Common myeloid progenitor, CD34-positive (primary cell): ENCODE results near the gene GRIK4.

ENCODE experiments used
- CTCF ChIA-PET: fragments of 350-600 bp; sonication (Branson Sonifier 250); formaldehyde crosslinking; loops from one replicate; lab custom pipeline; 2021; ENCODE audit warnings: antibody characterized with exemption; lab: Charles Lee
- POLR2A ChIA-PET: fragments of 350-600 bp; sonication (Branson Sonifier 250); formaldehyde crosslinking; loops from one replicate; lab custom pipeline; 2021; ENCODE audit warnings: antibody characterized with exemption; lab: Charles Lee
- DNase-seq, 3 donors: peaks; one replicate each; pipeline versions ENCODE4 v3.0.0 to v3.0.0-alpha.2; 2013
- H3K27ac ChIP-seq, 2 experiments: 1 replicate in 1 of 2; 2 replicates in 1 of 2; pipeline ENCODE4 v1.7.0; 2013; ENCODE audit warnings: inconsistent platforms in 2 of 2, low read length in 2 of 2, mild to moderate bottlenecking in 2 of 2, low read depth in 1 of 2, moderate library complexity in 1 of 2; ENCODE audit not compliant: severe bottlenecking in 2 of 2, insufficient read depth in 1 of 2, poor library complexity in 1 of 2
- H3K27me3 ChIP-seq, 5 experiments: replicated peaks in 2 of 5; 1 replicate in 3 of 5; 2 replicates in 2 of 5; pipeline versions ENCODE4 v1.6.1 to v1.7.0; 2013; ENCODE audit warnings: low read length in 4 of 5, mild to moderate bottlenecking in 2 of 5, moderate library complexity in 2 of 5, inconsistent platforms in 1 of 5; ENCODE audit not compliant: insufficient read depth in 5 of 5, control insufficient read depth in 4 of 5
- H3K36me3 ChIP-seq, 4 experiments: 1 replicate in 2 of 4; 2 replicates in 2 of 4; pipeline versions ENCODE4 v1.6.1 to v1.7.0; 2013; ENCODE audit warnings: low read length in 3 of 4, control low read depth in 1 of 4, mild to moderate bottlenecking in 1 of 4; ENCODE audit not compliant: control insufficient read depth in 4 of 4, insufficient read depth in 4 of 4
- H3K4me1 ChIP-seq, 4 experiments: 1 replicate in 3 of 4; 2 replicates in 1 of 4; pipeline versions ENCODE4 v1.6.1 to v1.7.1; 2013; ENCODE audit warnings: low read length in 3 of 4, mild to moderate bottlenecking in 3 of 4, control low read depth in 1 of 4, inconsistent platforms in 1 of 4, moderate library complexity in 1 of 4; ENCODE audit not compliant: control insufficient read depth in 4 of 4, insufficient read depth in 4 of 4; ENCODE audit errors: control extremely low read depth in 1 of 4
- H3K4me3 ChIP-seq, 7 experiments: 1 replicate in 4 of 7; 2 replicates in 3 of 7; pipeline versions ENCODE4 v1.5.1 to v1.7.0; 2013; ENCODE audit warnings: mild to moderate bottlenecking in 7 of 7, low read length in 6 of 7, moderate library complexity in 6 of 7, inconsistent platforms in 2 of 7, low read depth in 2 of 7, control low read depth in 1 of 7; ENCODE audit not compliant: insufficient read depth in 4 of 7, control insufficient read depth in 1 of 7; ENCODE audit errors: extremely low read depth in 1 of 7
- H3K9me3 ChIP-seq, 5 experiments: 1 replicate in 4 of 5; 2 replicates in 1 of 5; pipeline versions ENCODE4 v1.6.1 to v1.7.1; 2013; ENCODE audit warnings: low read length in 4 of 5, mild to moderate bottlenecking in 2 of 5, inconsistent platforms in 1 of 5, low read depth in 1 of 5, moderate library complexity in 1 of 5; ENCODE audit not compliant: control insufficient read depth in 4 of 5, insufficient read depth in 2 of 5; ENCODE audit errors: control extremely low read depth in 1 of 5
- WGBS: methylation state at CpG from one replicate; pipeline ENCODE4 v1.1.5; 2013; ENCODE audit not compliant: insufficient coverage; 5-methylcytosine and 5-hydroxymethylcytosine counted together

GRIK4 gene

GRCh38 chr11:120519474-120519873 is 7.9 kb downstream of the GRIK4 start:
- Histone ChIP-seq H3K27me3 (peaks cover 2 to 53% (median 31%) of the 10 kb centered on the region in 5 experiments), H3K9me3 (no peaks in the 10 kb centered on the region), H3K4me3 (no peak overlapping the region), H3K36me3 (no peaks in the 10 kb centered on the region), H3K27ac (no peak overlapping the region), H3K4me1 (no peaks in the 10 kb centered on the region)
- CTCF ChIA-PET: interaction anchor here (1.0 to 1.2 kb wide), 2 partner anchors 49 to 167 kb away, joined by 3 to 5 read pairs; no protein-coding TSS in a partner anchor
- 100% methylated on average over 1 of the region's 3 CpGs for WGBS
- POLR2A ChIA-PET: no interaction called here
- no peak for DNase-seq

- Histone ChIP-seq H3K27ac (no peak overlapping the region), H3K36me3 (no peaks in the 10 kb centered on the region), H3K9me3 (no peaks in the 10 kb centered on the region), H3K4me1 (no peaks in the 10 kb centered on the region), H3K27me3 (peaks cover under 1 to 49% (median 29%) of the 10 kb centered on the region in 5 experiments), H3K4me3 (no peak overlapping the region)
- no peak for DNase-seq
- ChIA-PET POLR2A (no interaction called here), CTCF (interaction anchor here (1.0 to 1.4 kb wide), 2 partner anchors 16 to 166 kb away, joined by 3 to 5 read pairs; no protein-coding TSS in a partner anchor)
- WGBS: 95% methylated on average over 11 of the region's 16 CpGs
These were observed 8.7 kb downstream of the GRIK4 start for GRCh38 chr11:120520091-120520822.

GRCh38 chr11:120521176-120521575 is 9.6 kb downstream of the GRIK4 start:
- DNase-seq: no peak
- CTCF ChIA-PET: interaction anchor here (1.1 to 1.4 kb wide), 2 partner anchors 15 to 164 kb away, joined by 3 to 6 read pairs; no protein-coding TSS in a partner anchor
- WGBS: 98% methylated on average over 5 of the region's 7 CpGs
- H3K4me1 ChIP-seq: no peaks in the 10 kb centered on the region
- H3K27me3 ChIP-seq: peaks cover 0 to 45% (median 26%) of the 10 kb centered on the region in 5 experiments
- no peak overlapping the region for H3K27ac ChIP-seq
- H3K9me3 ChIP-seq: no peaks in the 10 kb centered on the region
- no peak overlapping the region for H3K4me3 ChIP-seq
- POLR2A ChIA-PET: no interaction called here
- H3K36me3 ChIP-seq: no peaks in the 10 kb centered on the region

GRCh38 chr11:120522021-120522420 is 10.5 kb downstream of the GRIK4 start:
- Histone ChIP-seq H3K4me1 (no peaks in the 10 kb centered on the region), H3K27me3 (peaks cover 0 to 38% (median 25%) of the 10 kb centered on the region in 5 experiments), H3K9me3 (no peaks in the 10 kb centered on the region), H3K4me3 (no peak overlapping the region), H3K27ac (no peak overlapping the region), H3K36me3 (no peaks in the 10 kb centered on the region)
- POLR2A ChIA-PET: no interaction called here
- WGBS: 88% methylated on average over 5 of the region's 11 CpGs
- CTCF ChIA-PET: interaction anchor here (1.1 to 2.2 kb wide), 4 partner anchors 10 to 163 kb away, joined by 3 to 8 read pairs (median 4); partner anchors contain the start of gene GRIK4
- DNase-seq: no peak

- peaks cover 0 to 32% (median 19%) of the 10 kb centered on the region in 5 experiments for H3K27me3 ChIP-seq
- ChIA-PET POLR2A (no interaction called here), CTCF (interaction anchor here (1.1 to 2.2 kb wide), 3 partner anchors 10 to 163 kb away, joined by 3 to 8 read pairs (median 5); partner anchors contain the start of gene GRIK4)
- H3K9me3 ChIP-seq: no peaks in the 10 kb centered on the region
- H3K4me1 ChIP-seq: no peaks in the 10 kb centered on the region
- WGBS: 91% methylated on average over 3 of the region's 3 CpGs
- no peak for DNase-seq
- no peaks in the 10 kb centered on the region for H3K36me3 ChIP-seq
- no peak overlapping the region for H3K4me3 ChIP-seq
- no peak overlapping the region for H3K27ac ChIP-seq
These were observed 11.2 kb downstream of the GRIK4 start for GRCh38 chr11:120522736-120523135.

- Histone ChIP-seq H3K4me3 (no peak overlapping the region), H3K9me3 (no peaks in the 10 kb centered on the region), H3K4me1 (no peaks in the 10 kb centered on the region), H3K27me3 (peaks cover 0 to 27% (median 16%) of the 10 kb centered on the region in 5 experiments), H3K27ac (no peak overlapping the region), H3K36me3 (no peaks in the 10 kb centered on the region)
- ChIA-PET CTCF (interaction anchor here (1.1 to 2.2 kb wide), 2 partner anchors 11 to 162 kb away, joined by 5 to 8 read pairs; partner anchors contain the start of gene GRIK4), POLR2A (no interaction called here)
- no peak for DNase-seq
- WGBS: 55% methylated on average over 12 of the region's 12 CpGs
These were observed 11.6 kb downstream of the GRIK4 start for GRCh38 chr11:120523196-120523595.

GRCh38 chr11:120524536-120525085 is 13.1 kb downstream of the GRIK4 start:
- H3K36me3 ChIP-seq: no peaks in the 10 kb centered on the region
- no peaks in the 10 kb centered on the region for H3K4me1 ChIP-seq
- H3K9me3 ChIP-seq: no peaks in the 10 kb centered on the region
- peaks cover 0 to 25% (median 17%) of the 10 kb centered on the region in 5 experiments for H3K27me3 ChIP-seq
- WGBS: 91% methylated on average over 9 of the region's 9 CpGs
- H3K27ac ChIP-seq: no peak overlapping the region
- ChIA-PET CTCF (interaction anchor here (1.0 to 1.6 kb wide), 2 partner anchors 12 to 16 kb away, joined by 3 to 5 read pairs; no protein-coding TSS in a partner anchor), POLR2A (no interaction called here)
- no peak for DNase-seq
- H3K4me3 ChIP-seq: no peak overlapping the region
